DOHH2 (cell line): ENCODE results near the gene KCNQ1.

Source experiments
- H3F3A ChIP-seq: fragments of 200-600 bp; sonication (generic), shearing (Covaris generic); 2 replicates; pipeline ENCODE4 v1.6.0; 2016; ENCODE audit warnings: antibody characterized with exemption, mild to moderate bottlenecking; ENCODE audit not compliant: control insufficient read depth, insufficient read depth
- H3K27ac ChIP-seq: fragments of 200-600 bp; sonication (generic); 2 replicates; pipeline ENCODE4 v1.5.1; 2014; ENCODE audit warnings: low read depth, mild to moderate bottlenecking, low read length, moderate library complexity
- H3K27me3 ChIP-seq: fragments of 200-600 bp; sonication (generic); 2 replicates; pipeline ENCODE4 v1.6.1; 2014; ENCODE audit warnings: mild to moderate bottlenecking, low read length, mixed read lengths; ENCODE audit not compliant: control insufficient read depth
- H3K36me3 ChIP-seq: fragments of 200-600 bp; sonication (generic); 2 replicates; pipeline ENCODE4 v1.6.1; 2014; ENCODE audit warnings: mild to moderate bottlenecking, low read length, moderate library complexity, mixed read lengths; ENCODE audit not compliant: control insufficient read depth
- H3K4me1 ChIP-seq: fragments of 200-600 bp; sonication (generic); 2 replicates; pipeline ENCODE4 v1.6.1; 2014; ENCODE audit warnings: mild to moderate bottlenecking, low read length, mixed read lengths; ENCODE audit not compliant: control insufficient read depth
- H3K4me2 ChIP-seq: fragments of 200-600 bp; sonication (generic); 2 replicates; pipeline ENCODE4 v1.6.0; 2014; ENCODE audit warnings: mild to moderate bottlenecking, low read length, moderate library complexity
- H3K4me3 ChIP-seq: fragments of 200-600 bp; sonication (generic); 2 replicates; pipeline ENCODE4 v1.5.1; 2014; ENCODE audit warnings: mild to moderate bottlenecking, low read length, mixed read lengths
- H3K79me2 ChIP-seq: fragments of 200-600 bp; sonication (generic); 2 replicates; pipeline ENCODE4 v1.6.1; 2014; ENCODE audit warnings: mild to moderate bottlenecking, low read length, mixed read lengths; ENCODE audit not compliant: control insufficient read depth
- H3K9me2 ChIP-seq: fragments of 200-600 bp; sonication (generic); replicated peaks from 2 replicates; pipeline ENCODE4 v1.6.1; 2014; ENCODE audit warnings: mild to moderate bottlenecking, low read length, mixed read lengths; ENCODE audit not compliant: control insufficient read depth
- H3K9me3 ChIP-seq: fragments of 200-600 bp; sonication (generic); 2 replicates; pipeline ENCODE4 v1.6.1; 2014; ENCODE audit warnings: antibody characterized with exemption, low read length, mixed read lengths; ENCODE audit not compliant: control insufficient read depth, insufficient read depth
- H4K20me1 ChIP-seq: fragments of 200-600 bp; sonication (generic); 2 replicates; pipeline ENCODE4 v1.6.0; 2014; ENCODE audit warnings: low read depth, mild to moderate bottlenecking, antibody characterized with exemption, low read length, moderate library complexity; ENCODE audit not compliant: control insufficient read depth, insufficient read depth
- CTCF ChIP-seq: fragments of 200-600 bp; sonication (generic); IDR thresholded peaks from one replicate; pipeline ENCODE4 v1.5.1; 2014; ENCODE audit warnings: antibody characterized with exemption, mild to moderate bottlenecking, low read depth, low read length; ENCODE audit not compliant: poor library complexity, severe bottlenecking
- EZH2phosphoT487 ChIP-seq: fragments of 200-600 bp; sonication (generic); IDR thresholded peaks from 2 replicates; pipeline ENCODE4 v1.6.1; 2017; ENCODE audit warnings: borderline replicate concordance, mild to moderate bottlenecking, antibody characterized with exemption, low read length, moderate library complexity, mixed read lengths

The KCNQ1 gene

GRCh38 chr11:2847561-2847960 is 402.8 kb downstream of the KCNQ1 start:
- Histone ChIP-seq H4K20me1 (no peaks in the 10 kb centered on the region), H3K4me2 (no peak overlapping the region), H3K27ac (no peak overlapping the region), H3K4me1 (no peaks in the 10 kb centered on the region), H3F3A (no peaks in the 10 kb centered on the region), H3K27me3 (no peaks in the 10 kb centered on the region), H3K36me3 (no peaks in the 10 kb centered on the region), H3K79me2 (no peaks in the 10 kb centered on the region), H3K4me3 (no peak overlapping the region), H3K9me3 (no peaks in the 10 kb centered on the region), H3K9me2 (no peaks in the 10 kb centered on the region)
- TF ChIP-seq EZH2phosphoT487: no peak

GRCh38 chr11:2848497-2848896 is 403.7 kb downstream of the KCNQ1 start:
- Histone ChIP-seq H3K4me3 (no peak overlapping the region), H3K4me1 (no peaks in the 10 kb centered on the region), H4K20me1 (no peaks in the 10 kb centered on the region), H3F3A (no peaks in the 10 kb centered on the region), H3K9me3 (no peaks in the 10 kb centered on the region), H3K27me3 (no peaks in the 10 kb centered on the region), H3K36me3 (no peaks in the 10 kb centered on the region), H3K4me2 (no peak overlapping the region), H3K79me2 (no peaks in the 10 kb centered on the region), H3K9me2 (no peaks in the 10 kb centered on the region), H3K27ac (no peak overlapping the region)
- TF ChIP-seq EZH2phosphoT487: no peak
- TF ChIP-seq CTCF: no peak

- no peaks in the 10 kb centered on the region for H3K79me2 ChIP-seq
- no peaks in the 10 kb centered on the region for H4K20me1 ChIP-seq
- no peaks in the 10 kb centered on the region for H3F3A ChIP-seq
- no peak overlapping the region for H3K4me3 ChIP-seq
- no peaks in the 10 kb centered on the region for H3K36me3 ChIP-seq
- no peak overlapping the region for H3K4me2 ChIP-seq
- no peaks in the 10 kb centered on the region for H3K9me3 ChIP-seq
- no peak for TF ChIP-seq EZH2phosphoT487
- no peak for TF ChIP-seq CTCF
- no peaks in the 10 kb centered on the region for H3K4me1 ChIP-seq
- H3K27me3 ChIP-seq: no peaks in the 10 kb centered on the region
- no peak overlapping the region for H3K27ac ChIP-seq
- H3K9me2 ChIP-seq: no peaks in the 10 kb centered on the region
Measured at GRCh38 chr11:2849994-2850770, 405.4 kb downstream of the KCNQ1 start.

- TF ChIP-seq CTCF (no peak), EZH2phosphoT487 (no peak)
- H4K20me1 ChIP-seq: no peaks in the 10 kb centered on the region
- H3K4me2 ChIP-seq: no peak overlapping the region
- H3K79me2 ChIP-seq: no peaks in the 10 kb centered on the region
- no peaks in the 10 kb centered on the region for H3K36me3 ChIP-seq
- H3K27ac ChIP-seq: no peak overlapping the region
- H3K27me3 ChIP-seq: no peaks in the 10 kb centered on the region
- no peaks in the 10 kb centered on the region for H3K9me3 ChIP-seq
- H3K4me1 ChIP-seq: no peaks in the 10 kb centered on the region
- no peak overlapping the region for H3K4me3 ChIP-seq
- no peaks in the 10 kb centered on the region for H3K9me2 ChIP-seq
- no peaks in the 10 kb centered on the region for H3F3A ChIP-seq
Measured at GRCh38 chr11:2853401-2853800, 408.6 kb downstream of the KCNQ1 start.
